Esophagus (tissue), 2 donors: Measurements from ENCODE around the gene SETD5. TPM values are rescaled to one million over a fixed set of nuclear protein-coding genes. Genes with fewer than 3 reads are reported as not detected.

ENCODE experiments used
- H3K27ac ChIP-seq, 2 donors: one replicate each; pipeline ENCODE4 v1.5.1; 2013; ENCODE audit warnings: low read depth in 2 of 2, mild to moderate bottlenecking in 2 of 2, inconsistent platforms in 1 of 2, low read length in 1 of 2, moderate library complexity in 1 of 2
- H3K27me3 ChIP-seq, 2 donors: one replicate each; pipeline ENCODE4 v1.6.1; 2013; ENCODE audit warnings: low read length in 2 of 2, control low read depth in 1 of 2, mild to moderate bottlenecking in 1 of 2; ENCODE audit not compliant: insufficient read depth in 2 of 2, control insufficient read depth in 1 of 2
- H3K36me3 ChIP-seq, 2 donors: one replicate each; pipeline ENCODE4 v1.6.1; 2013; ENCODE audit warnings: low read length in 1 of 2; ENCODE audit not compliant: control insufficient read depth in 2 of 2, insufficient read depth in 2 of 2
- H3K4me1 ChIP-seq, 2 donors: one replicate each; pipeline ENCODE4 v1.6.1; 2013; ENCODE audit warnings: low read length in 1 of 2; ENCODE audit not compliant: control insufficient read depth in 2 of 2, insufficient read depth in 2 of 2
- H3K4me3 ChIP-seq, 2 donors: one replicate each; pipeline ENCODE4 v1.5.1; 2013; ENCODE audit warnings: low read length in 2 of 2, mild to moderate bottlenecking in 2 of 2, low read depth in 1 of 2, moderate library complexity in 1 of 2
- H3K9me3 ChIP-seq, 2 donors: one replicate each; pipeline ENCODE4 v1.6.1; 2013; ENCODE audit warnings: mild to moderate bottlenecking in 2 of 2, low read depth in 1 of 2, low read length in 1 of 2, moderate library complexity in 1 of 2; ENCODE audit not compliant: control insufficient read depth in 2 of 2, insufficient read depth in 1 of 2
- WGBS, 2 donors: extraction: QIAGEN DNeasy Blood & Tissue Kit; methylation state at CpG; one replicate each; pipeline ENCODE4 v1.1.7; 2013; 5-methylcytosine and 5-hydroxymethylcytosine counted together
- polyA plus RNA-seq, 2 donors: library from polyadenylated mRNA; stranded (reverse); fragments of 200-250 nt; gene quantifications; one replicate each; pipeline ENCODE4 v1.2.3, GENCODE V29; 2013
- donor health status: healthy with polysubstance abuse.
- donor health status: Bipolar disorder and iron deficiency.

The SETD5 gene
- polyA plus RNA-seq, 2 donors, result 17.2 to 25.0 TPM

GRCh38 chr3:9500108-9501050, 103.0 kb downstream of the SETD5 start:
- H3K9me3 ChIP-seq, result no peaks in the 10 kb centered on the region
- H3K27me3 ChIP-seq, result peaks cover 0 to 3% of the 10 kb centered on the region in 2 donors

GRCh38 chr3:9501226-9501625, 103.8 kb downstream of the SETD5 start:
- no peaks in the 10 kb centered on the region for H3K36me3 ChIP-seq
- H3K4me1 ChIP-seq, result peaks cover 0 to 9% of the 10 kb centered on the region in 2 donors
- 76 to 78% methylated on average over 6 of the region's 6 CpGs for WGBS, 2 donors
- H3K27me3 ChIP-seq, result peaks cover 0 to 3% of the 10 kb centered on the region in 2 donors
- H3K27ac ChIP-seq, result no peak overlapping the region
- no peak overlapping the region for H3K4me3 ChIP-seq
- no peaks in the 10 kb centered on the region for H3K9me3 ChIP-seq

More at GRCh38 chr3:9500108-9501050, 103.0 kb downstream of the SETD5 start:
- Histone ChIP-seq H3K4me1 (peaks cover 0 to 9% of the 10 kb centered on the region in 2 donors), H3K27ac (no peak overlapping the region), H3K4me3 (no peak overlapping the region), H3K36me3 (no peaks in the 10 kb centered on the region)
- 12 to 13% methylated on average over 36 to 39 of the region's 39 CpGs for WGBS, 2 donors

- no peaks in the 10 kb centered on the region for H3K36me3 ChIP-seq
- no peaks in the 10 kb centered on the region for H3K9me3 ChIP-seq
- H3K4me1 ChIP-seq, result peaks cover 0 to 12% of the 10 kb centered on the region in 2 donors
- no peak overlapping the region for H3K4me3 ChIP-seq
- 4% methylated on average over 4 of the region's 4 CpGs for WGBS, 2 donors
- no peak overlapping the region for H3K27ac ChIP-seq
- peaks cover 0 to 3% of the 10 kb centered on the region in 2 donors for H3K27me3 ChIP-seq
These were observed 105.9 kb downstream of the SETD5 start for GRCh38 chr3:9503283-9503682.

- Histone ChIP-seq H3K27ac (no peak overlapping the region), H3K9me3 (no peaks in the 10 kb centered on the region), H3K27me3 (no peaks in the 10 kb centered on the region), H3K36me3 (no peaks in the 10 kb centered on the region), H3K4me3 (no peak overlapping the region), H3K4me1 (peaks cover 0 to 3% of the 10 kb centered on the region in 2 donors)
- 58 to 64% methylated on average over 14 of the region's 14 CpGs for WGBS, 2 donors
These were observed 110.5 kb downstream of the SETD5 start for GRCh38 chr3:9507586-9508578.

GRCh38 chr3:9508781-9509180, 111.4 kb downstream of the SETD5 start:
- no peaks in the 10 kb centered on the region for H3K27me3 ChIP-seq
- no peaks in the 10 kb centered on the region for H3K36me3 ChIP-seq
- WGBS, 2 donors, result 16 to 20% methylated on average over 24 to 25 of the region's 25 CpGs
- H3K27ac ChIP-seq, result no peak overlapping the region
- H3K4me3 ChIP-seq, result no peak overlapping the region
- H3K9me3 ChIP-seq, result no peaks in the 10 kb centered on the region
- H3K4me1 ChIP-seq, result peaks cover 0 to 3% of the 10 kb centered on the region in 2 donors

- 50 to 70% methylated on average over 7 of the region's 7 CpGs for WGBS, 2 donors
- H3K36me3 ChIP-seq, result no peaks in the 10 kb centered on the region
- no peaks in the 10 kb centered on the region for H3K27me3 ChIP-seq
These were observed 115.1 kb downstream of the SETD5 start for GRCh38 chr3:9512456-9513045.

GRCh38 chr3:9514306-9514705, 116.9 kb downstream of the SETD5 start:
- Histone ChIP-seq H3K4me3 (no peak overlapping the region), H3K36me3 (no peaks in the 10 kb centered on the region), H3K4me1 (no peaks in the 10 kb centered on the region), H3K27ac (no peak overlapping the region), H3K27me3 (no peaks in the 10 kb centered on the region), H3K9me3 (no peaks in the 10 kb centered on the region)
- WGBS, 2 donors, result 61 to 67% methylated on average over 4 of the region's 4 CpGs

More at GRCh38 chr3:9512456-9513045, 115.1 kb downstream of the SETD5 start:
- no peaks in the 10 kb centered on the region for H3K4me1 ChIP-seq
- H3K9me3 ChIP-seq, result no peaks in the 10 kb centered on the region
- no peak overlapping the region for H3K4me3 ChIP-seq
- H3K27ac ChIP-seq, result no peak overlapping the region

GRCh38 chr3:9514956-9515355, 117.5 kb downstream of the SETD5 start:
- Histone ChIP-seq H3K9me3 (no peaks in the 10 kb centered on the region), H3K4me3 (no peak overlapping the region), H3K27ac (no peak overlapping the region), H3K27me3 (no peaks in the 10 kb centered on the region), H3K4me1 (no peaks in the 10 kb centered on the region), H3K36me3 (no peaks in the 10 kb centered on the region)
- 56% methylated on average over 2 of the region's 2 CpGs for WGBS, 2 donors

GRCh38 chr3:9525078-9525477, 127.7 kb downstream of the SETD5 start:
- Histone ChIP-seq H3K4me1 (no peaks in the 10 kb centered on the region), H3K9me3 (no peaks in the 10 kb centered on the region), H3K27ac (no peak overlapping the region), H3K27me3 (peaks cover 0 to 2% of the 10 kb centered on the region in 2 donors), H3K36me3 (no peaks in the 10 kb centered on the region), H3K4me3 (no peak overlapping the region)
- WGBS, 2 donors, result 76 to 83% methylated on average over 2 of the region's 2 CpGs
